ENCODE measurements around the gene ANTXR1. TPM values are rescaled to one million over a fixed set of nuclear protein-coding genes. Genes with fewer than 3 reads are reported as not detected.

The ANTXR1 gene
- total and polyA plus RNA-seq, 2 donors from 2014 or later, result 7.0 to 42.6 TPM

DNA sequence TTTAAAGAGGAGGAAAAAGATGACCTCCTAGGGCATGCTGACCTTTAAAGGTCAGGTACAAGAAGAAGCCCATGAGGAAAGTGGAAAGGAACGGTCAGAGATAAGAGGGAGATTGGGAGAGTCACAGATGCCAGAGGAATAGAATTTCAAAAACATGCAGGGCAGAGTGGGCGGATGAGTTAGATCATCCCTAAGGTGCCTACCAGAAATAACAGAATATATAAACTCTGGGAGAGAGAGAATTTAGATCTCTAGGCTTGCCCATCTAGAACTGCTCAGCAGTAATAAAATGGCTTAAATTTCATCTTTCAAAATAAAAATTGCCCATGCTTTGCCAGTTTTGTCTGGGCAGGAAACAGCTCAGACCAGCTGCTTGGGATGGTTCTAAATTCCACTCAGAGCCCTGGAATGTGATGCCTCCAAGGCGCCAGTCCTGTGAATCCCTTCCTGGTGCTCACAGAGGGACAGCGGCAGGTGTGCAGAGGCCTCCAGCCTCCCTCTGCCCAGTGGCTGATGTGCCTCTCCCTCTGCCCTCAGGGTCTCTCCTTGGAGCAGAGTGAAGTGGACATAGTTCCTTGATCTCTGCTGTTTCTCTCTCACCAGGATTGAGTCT, 130.9 kb downstream of the ANTXR1 start:
- Histone ChIP-seq H3K27me3 (ENCODE audit: control insufficient read depth, insufficient read depth, low read length) (no peaks in the 10 kb centered on the region), H3K27ac (ENCODE audit: low read depth in 2 of 2, low read length in 2 of 2) (no peak overlapping the region), H3K4me3 (ENCODE audit: low read length in 3 of 3) (no peak overlapping the region), H3K9me3 (ENCODE audit: control insufficient read depth in 2 of 3, insufficient read depth in 1 of 3, low read length in 3 of 3) (no peaks in the 10 kb centered on the region), H3K36me3 (ENCODE audit: control insufficient read depth in 2 of 3, insufficient read depth in 3 of 3, low read length in 3 of 3) (no peaks in the 10 kb centered on the region), H3K4me1 (ENCODE audit: control insufficient read depth in 2 of 3, insufficient read depth in 2 of 3, low read depth in 1 of 3, low read length in 3 of 3) (no peaks in the 10 kb centered on the region), H3K9ac (ENCODE audit: low read length in 3 of 3) (no peak overlapping the region)
- no peak for FAIRE-seq
- no peak for DNase-seq
- TF ChIP-seq, protein P1, sequence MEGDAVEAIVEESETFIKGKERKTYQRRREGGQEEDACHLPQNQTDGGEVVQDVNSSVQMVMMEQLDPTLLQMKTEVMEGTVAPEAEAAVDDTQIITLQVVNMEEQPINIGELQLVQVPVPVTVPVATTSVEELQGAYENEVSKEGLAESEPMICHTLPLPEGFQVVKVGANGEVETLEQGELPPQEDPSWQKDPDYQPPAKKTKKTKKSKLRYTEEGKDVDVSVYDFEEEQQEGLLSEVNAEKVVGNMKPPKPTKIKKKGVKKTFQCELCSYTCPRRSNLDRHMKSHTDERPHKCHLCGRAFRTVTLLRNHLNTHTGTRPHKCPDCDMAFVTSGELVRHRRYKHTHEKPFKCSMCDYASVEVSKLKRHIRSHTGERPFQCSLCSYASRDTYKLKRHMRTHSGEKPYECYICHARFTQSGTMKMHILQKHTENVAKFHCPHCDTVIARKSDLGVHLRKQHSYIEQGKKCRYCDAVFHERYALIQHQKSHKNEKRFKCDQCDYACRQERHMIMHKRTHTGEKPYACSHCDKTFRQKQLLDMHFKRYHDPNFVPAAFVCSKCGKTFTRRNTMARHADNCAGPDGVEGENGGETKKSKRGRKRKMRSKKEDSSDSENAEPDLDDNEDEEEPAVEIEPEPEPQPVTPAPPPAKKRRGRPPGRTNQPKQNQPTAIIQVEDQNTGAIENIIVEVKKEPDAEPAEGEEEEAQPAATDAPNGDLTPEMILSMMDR (IDR thresholded peaks at IDR 0.05; ENCODE audit: borderline replicate concordance, extremely low read depth, insufficient read depth), result no peak
- intact Hi-C loops (cut with DNase I), result no loop called here

DNA sequence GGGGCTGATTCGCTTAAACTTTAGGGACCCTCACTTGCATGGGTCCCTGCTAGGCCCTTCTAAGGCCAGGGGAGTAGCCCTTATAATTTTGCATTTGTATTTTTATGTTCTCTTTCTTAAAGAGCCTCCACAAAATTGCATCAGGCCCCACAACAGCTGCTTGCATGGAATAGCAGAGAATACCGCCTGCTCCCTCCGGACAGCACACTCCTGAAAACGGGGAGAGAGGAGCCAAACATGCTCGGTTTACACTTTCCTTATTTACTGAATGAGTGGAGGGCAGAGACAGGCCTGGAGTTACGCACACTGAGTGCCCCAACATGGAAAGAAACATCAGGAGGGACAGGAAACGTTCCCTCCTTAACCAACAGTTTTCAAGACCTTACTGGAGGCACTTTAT, 132.2 kb downstream of the ANTXR1 start:
- Histone ChIP-seq H3K4me3 (ENCODE audit: low read length in 3 of 3) (no peak overlapping the region), H3K9ac (ENCODE audit: low read length in 3 of 3) (no peak overlapping the region), H3K4me1 (ENCODE audit: control insufficient read depth in 2 of 3, insufficient read depth in 2 of 3, low read depth in 1 of 3, low read length in 3 of 3) (no peaks in the 10 kb centered on the region), H3K27me3 (ENCODE audit: control insufficient read depth, insufficient read depth, low read length) (no peaks in the 10 kb centered on the region), H3K36me3 (ENCODE audit: control insufficient read depth in 2 of 3, insufficient read depth in 3 of 3, low read length in 3 of 3) (no peaks in the 10 kb centered on the region), H3K9me3 (ENCODE audit: control insufficient read depth in 2 of 3, insufficient read depth in 1 of 3, low read length in 3 of 3) (no peaks in the 10 kb centered on the region), H3K27ac (ENCODE audit: low read depth in 2 of 2, low read length in 2 of 2) (no peak overlapping the region)
- FAIRE-seq, result no peak
- TF ChIP-seq, protein P1 (IDR thresholded peaks at IDR 0.05; ENCODE audit: borderline replicate concordance, extremely low read depth, insufficient read depth), result no peak
- intact Hi-C loops (cut with DNase I), result no loop called here
- DNase-seq, result no peak

DNA sequence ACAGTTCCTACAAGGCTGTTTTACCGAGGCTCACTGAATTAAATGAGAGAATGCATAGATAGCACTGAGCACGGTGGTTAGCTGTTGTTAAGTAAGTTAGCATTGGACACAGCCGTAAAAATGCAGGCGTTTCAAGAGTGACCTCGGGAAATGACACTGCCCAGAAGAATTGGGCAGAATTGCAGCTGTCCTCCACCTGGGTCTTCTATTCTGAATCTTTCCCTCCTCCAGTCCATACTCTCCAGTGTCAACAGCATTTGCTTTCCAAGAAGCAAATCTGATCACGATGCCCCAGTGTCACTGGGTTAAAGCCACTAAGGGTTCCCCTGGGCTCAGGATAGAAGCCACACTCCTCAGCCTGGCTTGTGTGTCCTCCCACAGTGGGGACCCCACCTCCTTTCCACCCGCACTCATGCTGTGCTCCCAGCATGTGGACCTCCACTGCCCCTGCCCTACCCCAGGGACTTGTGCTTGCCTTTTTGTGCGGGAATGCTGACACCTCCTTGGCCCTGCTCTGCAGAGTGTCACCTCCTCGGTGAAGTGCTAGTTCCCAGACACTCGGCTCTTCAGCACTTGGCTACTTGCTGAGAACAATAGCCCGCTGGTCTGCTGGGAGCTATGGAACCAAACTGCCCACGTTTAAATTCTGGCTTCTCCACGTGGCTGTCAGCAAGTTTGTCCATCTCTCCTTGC, 135.0 kb downstream of the ANTXR1 start:
- DNase-seq, result no peak
- intact Hi-C loops (cut with DNase I), result no loop called here
- Histone ChIP-seq H3K36me3 (ENCODE audit: control insufficient read depth in 2 of 3, insufficient read depth in 3 of 3, low read length in 3 of 3) (no peaks in the 10 kb centered on the region), H3K9me3 (ENCODE audit: control insufficient read depth in 2 of 3, insufficient read depth in 1 of 3, low read length in 3 of 3) (no peaks in the 10 kb centered on the region), H3K27me3 (ENCODE audit: control insufficient read depth, insufficient read depth, low read length) (no peaks in the 10 kb centered on the region), H3K27ac (ENCODE audit: low read depth in 2 of 2, low read length in 2 of 2) (no peak overlapping the region), H3K4me3 (ENCODE audit: low read length in 3 of 3) (no peak overlapping the region), H3K4me1 (ENCODE audit: control insufficient read depth in 2 of 3, insufficient read depth in 2 of 3, low read depth in 1 of 3, low read length in 3 of 3) (peaks cover 0 to under 1% (median 0%) of the 10 kb centered on the region in 3 donors), H3K9ac (ENCODE audit: low read length in 3 of 3) (no peak overlapping the region)
- TF ChIP-seq, protein P1 (IDR thresholded peaks at IDR 0.05; ENCODE audit: borderline replicate concordance, extremely low read depth, insufficient read depth), result no peak
- no peak for FAIRE-seq
